Neutrophil (primary cell): ENCODE data around the gene SPTBN1.

Source experiments
- H3K27ac ChIP-seq: fragments of 200-600 bp; sonication (generic); 2 replicates; pipeline ENCODE4 v1.5.1; 2016; ENCODE audit warnings: mild to moderate bottlenecking, moderate library complexity
- H3K27me3 ChIP-seq: fragments of 200-600 bp; sonication (generic); 2 replicates; pipeline ENCODE4 v1.6.0; 2016; ENCODE audit warnings: mild to moderate bottlenecking
- H3K36me3 ChIP-seq: fragments of 200-600 bp; sonication (generic); 2 replicates; pipeline ENCODE4 v1.5.1; 2017
- H3K4me1 ChIP-seq, 2 experiments: fragments of 200-600 bp in 1 of 2; sonication (generic) in 1 of 2; 1 replicate in 1 of 2; 2 replicates in 1 of 2; pipeline versions ENCODE4 v1.5.1 to v1.6.1; 2013 to 2016; ENCODE audit warnings: low read depth in 1 of 2, low read length in 1 of 2, mild to moderate bottlenecking in 1 of 2, moderate library complexity in 1 of 2; ENCODE audit not compliant: control insufficient read depth in 1 of 2, insufficient read depth in 1 of 2
- H3K4me3 ChIP-seq, 2 experiments: fragments of 200-600 bp in 1 of 2; sonication (generic) in 1 of 2; 1 replicate in 1 of 2; 2 replicates in 1 of 2; pipeline ENCODE4 v1.5.1; 2013 to 2016; ENCODE audit warnings: low read depth in 1 of 2, low read length in 1 of 2, mild to moderate bottlenecking in 1 of 2, moderate library complexity in 1 of 2
- H3K9me3 ChIP-seq: fragments of 200-600 bp; sonication (generic); 2 replicates; pipeline ENCODE4 v1.5.1; 2016
- TF ChIP-seq, protein P1 (sequence below): fragments of 200-600 bp; sonication (generic); IDR thresholded peaks from 2 replicates; pipeline ENCODE4 v1.5.1; 2016; ENCODE audit warnings: antibody characterized with exemption

The SPTBN1 gene

GRCh38 chr2:54667726-54668650 lies 211.9 kb downstream of the SPTBN1 start:
- TF ChIP-seq, protein P1, sequence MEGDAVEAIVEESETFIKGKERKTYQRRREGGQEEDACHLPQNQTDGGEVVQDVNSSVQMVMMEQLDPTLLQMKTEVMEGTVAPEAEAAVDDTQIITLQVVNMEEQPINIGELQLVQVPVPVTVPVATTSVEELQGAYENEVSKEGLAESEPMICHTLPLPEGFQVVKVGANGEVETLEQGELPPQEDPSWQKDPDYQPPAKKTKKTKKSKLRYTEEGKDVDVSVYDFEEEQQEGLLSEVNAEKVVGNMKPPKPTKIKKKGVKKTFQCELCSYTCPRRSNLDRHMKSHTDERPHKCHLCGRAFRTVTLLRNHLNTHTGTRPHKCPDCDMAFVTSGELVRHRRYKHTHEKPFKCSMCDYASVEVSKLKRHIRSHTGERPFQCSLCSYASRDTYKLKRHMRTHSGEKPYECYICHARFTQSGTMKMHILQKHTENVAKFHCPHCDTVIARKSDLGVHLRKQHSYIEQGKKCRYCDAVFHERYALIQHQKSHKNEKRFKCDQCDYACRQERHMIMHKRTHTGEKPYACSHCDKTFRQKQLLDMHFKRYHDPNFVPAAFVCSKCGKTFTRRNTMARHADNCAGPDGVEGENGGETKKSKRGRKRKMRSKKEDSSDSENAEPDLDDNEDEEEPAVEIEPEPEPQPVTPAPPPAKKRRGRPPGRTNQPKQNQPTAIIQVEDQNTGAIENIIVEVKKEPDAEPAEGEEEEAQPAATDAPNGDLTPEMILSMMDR, result no peak
- Histone ChIP-seq H3K9me3 (no peaks in the 10 kb centered on the region), H3K4me3 (no peak overlapping the region), H3K27me3 (no peaks in the 10 kb centered on the region), H3K36me3 (peaks cover 63% of the 10 kb centered on the region), H3K4me1 (peaks cover 28 to 37% of the 10 kb centered on the region in 2 experiments), H3K27ac (peak overlapping the region; percentile 69)

DNA sequence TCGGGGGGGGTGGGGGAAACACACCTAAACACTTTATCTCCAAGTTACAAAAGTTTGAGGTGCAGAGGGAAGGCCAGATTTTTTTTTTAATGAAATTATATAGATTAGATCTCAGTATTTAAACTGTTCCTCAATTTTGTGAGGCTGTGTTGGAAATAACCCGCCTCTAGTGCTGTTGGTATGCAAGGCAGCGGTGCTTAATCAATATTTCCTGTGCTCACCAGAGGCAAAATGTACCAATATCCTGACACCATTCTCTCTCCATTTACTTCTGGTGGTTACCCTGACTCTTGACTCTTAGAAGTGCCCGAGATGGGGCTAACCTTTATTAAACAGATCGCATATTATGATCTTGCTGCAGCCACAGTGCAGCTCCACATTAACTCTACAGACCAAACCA lies 212.6 kb downstream of the SPTBN1 start:
- H3K36me3 ChIP-seq, result peaks cover 56% of the 10 kb centered on the region

GRCh38 chr2:54669677-54670484 lies 213.8 kb downstream of the SPTBN1 start:
- no peaks in the 10 kb centered on the region for H3K27me3 ChIP-seq
- H3K36me3 ChIP-seq, result peaks cover 44% of the 10 kb centered on the region
- no peaks in the 10 kb centered on the region for H3K9me3 ChIP-seq
- peak overlapping the region; percentile 69 for H3K27ac ChIP-seq
- H3K4me1 ChIP-seq, result peaks cover 37 to 54% of the 10 kb centered on the region in 2 experiments
- H3K4me3 ChIP-seq, result no peak overlapping the region
- TF ChIP-seq, protein P1, result no peak

More for the DNA sequence above, 212.6 kb downstream of the SPTBN1 start:
- TF ChIP-seq, protein P1, result no peak
- Histone ChIP-seq H3K27me3 (no peaks in the 10 kb centered on the region), H3K9me3 (no peaks in the 10 kb centered on the region), H3K4me3 (no peak overlapping the region), H3K27ac (peak overlapping the region; percentile 69), H3K4me1 (peaks cover 35 to 45% of the 10 kb centered on the region in 2 experiments)

DNA sequence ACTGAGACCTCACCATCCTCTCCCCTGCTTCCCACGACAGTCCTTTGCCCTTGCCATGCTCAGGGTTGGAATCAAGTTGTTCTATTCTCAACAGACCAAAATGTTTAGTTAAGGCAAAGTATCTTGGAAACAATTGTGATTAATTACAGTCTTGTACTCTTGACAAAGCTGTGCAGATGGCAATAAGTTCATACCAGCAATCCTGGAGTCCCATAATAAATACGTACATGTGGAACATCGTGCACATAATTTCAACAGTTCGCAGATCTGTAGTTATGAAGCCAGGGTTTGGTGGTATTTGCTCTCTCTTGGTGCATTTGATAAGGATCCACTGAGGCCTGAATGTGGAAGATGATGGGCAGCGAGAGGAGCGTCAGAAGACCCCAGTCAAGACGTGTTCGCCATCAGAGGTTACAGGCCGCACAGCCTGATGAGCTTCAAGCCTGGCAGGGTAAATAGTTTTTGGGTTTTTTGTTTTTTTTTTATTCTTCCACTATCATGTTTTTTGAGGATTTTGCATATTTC lies 214.4 kb downstream of the SPTBN1 start:
- Histone ChIP-seq H3K4me1 (peaks cover 37 to 54% of the 10 kb centered on the region in 2 experiments), H3K27ac (peak overlapping the region; percentile 69), H3K27me3 (no peaks in the 10 kb centered on the region), H3K36me3 (peaks cover 38% of the 10 kb centered on the region), H3K9me3 (no peaks in the 10 kb centered on the region), H3K4me3 (no peak overlapping the region)
- TF ChIP-seq, protein P1, result no peak

DNA sequence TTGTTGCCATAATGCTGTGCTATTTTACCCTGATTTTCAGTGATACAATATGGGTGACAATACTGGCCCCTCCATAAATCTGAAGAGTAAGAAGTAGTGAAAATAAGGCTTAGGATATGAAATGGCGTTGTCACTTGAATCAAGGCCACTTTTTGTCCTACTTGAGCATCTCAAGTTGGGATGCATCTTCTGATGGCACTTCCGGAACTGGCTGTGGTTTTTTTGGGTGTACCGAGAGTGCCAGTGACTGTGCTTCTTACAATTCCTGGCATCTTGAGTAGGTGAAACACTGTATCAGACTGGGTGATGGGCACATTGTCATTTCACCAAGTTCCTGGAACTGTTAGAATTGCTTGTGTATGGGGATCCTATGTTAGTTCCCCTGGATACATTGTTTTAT lies 214.9 kb downstream of the SPTBN1 start:
- no peak overlapping the region for H3K27ac ChIP-seq
- H3K4me3 ChIP-seq, result no peak overlapping the region
- no peaks in the 10 kb centered on the region for H3K27me3 ChIP-seq
- H3K4me1 ChIP-seq, result peaks cover 37 to 54% of the 10 kb centered on the region in 2 experiments
- H3K9me3 ChIP-seq, result no peaks in the 10 kb centered on the region
- peaks cover 33% of the 10 kb centered on the region for H3K36me3 ChIP-seq
- TF ChIP-seq, protein P1, result no peak
